NB4 (cell line): Measurements from ENCODE around the gene CACNA1A.

Experiments used
- POLR2A ChIP-seq: IDR thresholded peaks from 2 replicates; pipeline ENCODE4 v1.6.1; 2011; ENCODE audit warnings: mild to moderate bottlenecking; ENCODE audit not compliant: insufficient read length; ENCODE audit errors: extremely low read depth
- TF ChIP-seq, protein P1 (sequence below): IDR thresholded peaks from one replicate; pipeline ENCODE4 v1.5.1; 2012; ENCODE audit warnings: low read depth, low read length
- TF ChIP-seq, protein P2 (sequence below): IDR thresholded peaks from 2 replicates; pipeline ENCODE4 v1.6.1; 2011; ENCODE audit warnings: low read depth, low read length

DNA sequence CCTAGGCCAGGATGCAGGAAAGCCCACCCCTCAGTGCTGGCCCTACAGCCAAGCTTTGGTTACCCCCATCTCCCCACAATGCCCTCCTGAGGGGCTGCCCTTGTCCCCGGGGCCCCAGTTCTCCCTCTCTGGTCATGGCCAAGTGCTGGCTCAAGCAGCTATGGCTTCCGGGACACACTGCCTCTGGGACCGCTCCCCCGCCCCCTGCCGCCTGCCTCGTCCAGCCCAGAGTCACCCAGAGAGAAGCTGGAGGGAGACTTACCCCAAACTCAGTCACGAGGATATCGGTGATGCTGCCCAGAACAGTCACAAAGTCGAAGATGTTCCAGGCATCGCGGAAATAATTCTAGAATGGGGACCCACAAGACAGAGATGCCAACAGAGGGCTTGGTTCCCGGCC, 261.4 kb downstream of the CACNA1A start:
- TF ChIP-seq, protein P1, sequence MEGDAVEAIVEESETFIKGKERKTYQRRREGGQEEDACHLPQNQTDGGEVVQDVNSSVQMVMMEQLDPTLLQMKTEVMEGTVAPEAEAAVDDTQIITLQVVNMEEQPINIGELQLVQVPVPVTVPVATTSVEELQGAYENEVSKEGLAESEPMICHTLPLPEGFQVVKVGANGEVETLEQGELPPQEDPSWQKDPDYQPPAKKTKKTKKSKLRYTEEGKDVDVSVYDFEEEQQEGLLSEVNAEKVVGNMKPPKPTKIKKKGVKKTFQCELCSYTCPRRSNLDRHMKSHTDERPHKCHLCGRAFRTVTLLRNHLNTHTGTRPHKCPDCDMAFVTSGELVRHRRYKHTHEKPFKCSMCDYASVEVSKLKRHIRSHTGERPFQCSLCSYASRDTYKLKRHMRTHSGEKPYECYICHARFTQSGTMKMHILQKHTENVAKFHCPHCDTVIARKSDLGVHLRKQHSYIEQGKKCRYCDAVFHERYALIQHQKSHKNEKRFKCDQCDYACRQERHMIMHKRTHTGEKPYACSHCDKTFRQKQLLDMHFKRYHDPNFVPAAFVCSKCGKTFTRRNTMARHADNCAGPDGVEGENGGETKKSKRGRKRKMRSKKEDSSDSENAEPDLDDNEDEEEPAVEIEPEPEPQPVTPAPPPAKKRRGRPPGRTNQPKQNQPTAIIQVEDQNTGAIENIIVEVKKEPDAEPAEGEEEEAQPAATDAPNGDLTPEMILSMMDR = no peak
- TF ChIP-seq POLR2A = no peak
- TF ChIP-seq, protein P2, sequence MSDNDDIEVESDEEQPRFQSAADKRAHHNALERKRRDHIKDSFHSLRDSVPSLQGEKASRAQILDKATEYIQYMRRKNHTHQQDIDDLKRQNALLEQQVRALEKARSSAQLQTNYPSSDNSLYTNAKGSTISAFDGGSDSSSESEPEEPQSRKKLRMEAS = no peak
